GM23248 (cell line): ENCODE data around the gene ACSF3.

ENCODE experiments used
- EZH2 ChIP-seq: fragments of 200-600 bp; sonication (generic); IDR thresholded peaks from 2 replicates; pipeline ENCODE4 v1.6.1; 2018; ENCODE audit warnings: antibody characterized with exemption, mild to moderate bottlenecking; ENCODE audit not compliant: insufficient read depth, poor library complexity, severe bottlenecking
- EZH2phosphoT487 ChIP-seq: fragments of 200-600 bp; sonication (generic); IDR thresholded peaks from 2 replicates; pipeline ENCODE4 v1.6.1; 2018; ENCODE audit warnings: antibody characterized with exemption, moderate library complexity, mild to moderate bottlenecking, low read depth; ENCODE audit not compliant: insufficient read depth

DNA sequence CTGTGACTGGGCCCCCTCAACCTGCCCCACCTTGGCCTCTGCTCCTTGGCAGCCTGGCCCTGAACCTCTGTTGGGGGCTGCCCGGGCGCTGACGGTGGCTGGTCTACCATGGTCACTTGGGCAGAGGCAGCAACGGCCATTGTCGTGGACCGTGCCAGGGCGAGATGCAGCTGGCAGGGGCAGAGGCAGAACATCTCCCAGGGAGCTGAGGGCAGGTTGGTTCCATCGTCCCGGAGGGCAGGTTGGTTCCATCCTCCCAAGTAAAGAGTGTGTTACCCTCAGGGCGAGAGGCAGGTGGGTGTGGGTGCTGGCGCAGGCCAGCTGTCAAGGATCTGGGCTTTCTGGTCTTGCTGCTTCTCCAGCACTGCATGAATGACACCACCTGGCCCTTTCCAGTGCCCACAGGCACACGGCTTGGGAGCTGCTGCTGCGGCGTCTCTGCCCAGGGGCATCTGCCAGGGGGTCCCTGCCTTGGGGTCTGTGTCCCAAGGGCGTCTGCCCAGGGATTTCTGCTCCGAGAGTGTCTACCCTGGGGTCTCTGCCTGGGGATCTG is 12.0 kb downstream of the ACSF3 start:
- TF ChIP-seq EZH2phosphoT487 (no peak), EZH2 (no peak)
